LoVo (cell line): ENCODE measurements around the gene EHMT1.
A peak's percentile ranks its signal among the peaks of the same experiment; 100 is the strongest.
"Not testable (repeated sequence)": the region's sequence is repeated elsewhere in the genome, so short reads cannot be mapped to it uniquely, and the experiment has no call there.

Source experiments
- DNase-seq: peaks from one replicate; pipeline ENCODE4 v3.0.0-alpha.2; 2016; ENCODE audit warnings: low spot score

The EHMT1 gene

GRCh38 chr9:137590469-137591383, 28.1 kb upstream of the EHMT1 start, which contains the start of gene ZMYND19:
ZMYND19 (minus strand) TSS chr9:137590512; CDS start chr9:137590263, 249 bp downstream.
- DNase-seq, result peak; percentile 93

GRCh38 chr9:137592767-137593166, 26.0 kb upstream of the EHMT1 start:
- DNase-seq, result no peak

- no peak for DNase-seq
These were observed 25.6 kb upstream of the EHMT1 start for GRCh38 chr9:137593176-137593575.

GRCh38 chr9:137596577-137596976, 22.2 kb upstream of the EHMT1 start:
- not testable (repeated sequence) for DNase-seq

- no peak for DNase-seq
These were observed 19.9 kb upstream of the EHMT1 start for GRCh38 chr9:137598943-137599342.

GRCh38 chr9:137602661-137603060, 16.1 kb upstream of the EHMT1 start:
- DNase-seq, result no peak

GRCh38 chr9:137603879-137604278, 14.9 kb upstream of the EHMT1 start:
- DNase-seq, result no peak

- DNase-seq, result no peak
These were observed 14.3 kb upstream of the EHMT1 start for GRCh38 chr9:137604345-137605086.

GRCh38 chr9:137605121-137606004, 13.4 kb upstream of the EHMT1 start, which contains the start of gene ARRDC1:
ARRDC1 (plus strand) TSS chr9:137605686; CDS start chr9:137605718, 32 bp downstream.
- DNase-seq, result peak; percentile 92

GRCh38 chr9:137606005-137606621, 12.7 kb upstream of the EHMT1 start:
- DNase-seq, result no peak

- DNase-seq, result no peak
These were observed 12.1 kb upstream of the EHMT1 start for GRCh38 chr9:137606734-137607138.

GRCh38 chr9:137607141-137607857, 11.5 kb upstream of the EHMT1 start:
- DNase-seq, result no peak

- DNase-seq, result peak; percentile 52
These were observed 7.9 kb upstream of the EHMT1 start for GRCh38 chr9:137610944-137611343.

GRCh38 chr9:137611623-137612609, 6.9 kb upstream of the EHMT1 start:
- peak; percentile 97 for DNase-seq

- DNase-seq, result no peak
These were observed 6.1 kb upstream of the EHMT1 start for GRCh38 chr9:137612741-137613142.

- DNase-seq, result no peak
These were observed 5.5 kb upstream of the EHMT1 start for GRCh38 chr9:137613259-137613658.

GRCh38 chr9:137613738-137614523, 4.9 kb upstream of the EHMT1 start:
- DNase-seq, result no peak

- no peak for DNase-seq
These were observed 4.0 kb upstream of the EHMT1 start for GRCh38 chr9:137614631-137615386.
